GM19395 (cell line): ENCODE measurements around the gene VPS51.
"Not testable (repeated sequence)": the region's sequence is repeated elsewhere in the genome, so short reads cannot be mapped to it uniquely, and the experiment has no call there.

Experiments
- ATAC-seq: cut with Tn5 transposase; IDR thresholded peaks from one replicate; pipeline ENCODE4 v1.9.1; 2021; ENCODE audit warnings: mild to moderate bottlenecking, moderate library complexity; ENCODE audit not compliant: unreplicated experiment

The VPS51 gene

GRCh38 chr11:65132238-65132987, 36.4 kb downstream of the VPS51 start:
- peak; percentile 40 for ATAC-seq

- no peak for ATAC-seq
Observed at GRCh38 chr11:65132988-65133700, 37.1 kb downstream of the VPS51 start.

GRCh38 chr11:65133724-65134123, 37.7 kb downstream of the VPS51 start:
- ATAC-seq: no peak

- ATAC-seq: peak; percentile 70
Observed at GRCh38 chr11:65134240-65134951, 38.4 kb downstream of the VPS51 start, which contains the start of gene SYVN1. Gene SYVN1, minus strand, starts transcription at chr11:65134519. Its CDS starts 918 bp downstream, at chr11:65133601.

- ATAC-seq: peak; percentile 71
Observed at GRCh38 chr11:65134952-65135632, 39.1 kb downstream of the VPS51 start.

- no peak for ATAC-seq
Observed at GRCh38 chr11:65135633-65136145, 39.7 kb downstream of the VPS51 start.

GRCh38 chr11:65136515-65137096, 40.6 kb downstream of the VPS51 start:
- no peak for ATAC-seq

- no peak for ATAC-seq
Observed at GRCh38 chr11:65141896-65142494, 46.0 kb downstream of the VPS51 start.

GRCh38 chr11:65147352-65148075, 51.5 kb downstream of the VPS51 start:
- no peak for ATAC-seq

- ATAC-seq: no peak
Observed at GRCh38 chr11:65148657-65149056, 52.6 kb downstream of the VPS51 start.

- ATAC-seq: not testable (repeated sequence)
Observed at GRCh38 chr11:65150131-65150508, 54.1 kb downstream of the VPS51 start.

GRCh38 chr11:65150509-65151299, 54.7 kb downstream of the VPS51 start:
- ATAC-seq: peak; percentile 57

GRCh38 chr11:65151331-65151899, 55.4 kb downstream of the VPS51 start:
- no peak for ATAC-seq

GRCh38 chr11:65152122-65152521, 56.1 kb downstream of the VPS51 start:
- no peak for ATAC-seq

- no peak for ATAC-seq
Observed at GRCh38 chr11:65156256-65156655, 60.2 kb downstream of the VPS51 start.

GRCh38 chr11:65156926-65157325, 60.9 kb downstream of the VPS51 start:
- no peak for ATAC-seq

- no peak for ATAC-seq
Observed at GRCh38 chr11:65157336-65157735, 61.3 kb downstream of the VPS51 start.

GRCh38 chr11:65159012-65159411, 63.0 kb downstream of the VPS51 start:
- ATAC-seq: no peak
